ENCODE measurements around the gene CUTA.

Gene CUTA

GRCh38 chr6:33438978-33439594 lies 21.2 kb upstream of the CUTA start:
- no peak for DNase-seq

GRCh38 chr6:33437666-33438065 lies 19.8 kb upstream of the CUTA start:
- DNase-seq: no peak

- DNase-seq: no peak
Observed at GRCh38 chr6:33434961-33435360, 17.1 kb upstream of the CUTA start.

- DNase-seq: no peak
Observed at GRCh38 chr6:33433544-33434191, 15.8 kb upstream of the CUTA start.

GRCh38 chr6:33433001-33433543 lies 15.2 kb upstream of the CUTA start:
- no peak for DNase-seq

- DNase-seq: no peak
Observed at GRCh38 chr6:33432546-33432945, 14.6 kb upstream of the CUTA start.

GRCh38 chr6:33431880-33432541 lies 14.1 kb upstream of the CUTA start:
- no peak for DNase-seq

GRCh38 chr6:33430991-33431879 lies 13.3 kb upstream of the CUTA start:
- peak; percentile 81 to 85 for DNase-seq

GRCh38 chr6:33430334-33430733 lies 12.4 kb upstream of the CUTA start:
- DNase-seq: no peak

- no peak for DNase-seq
Observed at GRCh38 chr6:33429750-33430052, 11.8 kb upstream of the CUTA start.

- no peak for DNase-seq
Observed at GRCh38 chr6:33428966-33429749, 11.3 kb upstream of the CUTA start.

GRCh38 chr6:33428224-33428965 lies 10.5 kb upstream of the CUTA start:
- peak; percentile 68 to 73 for DNase-seq

- DNase-seq: peak; percentile 58 to 71
Observed at GRCh38 chr6:33427585-33428223, 9.8 kb upstream of the CUTA start.

GRCh38 chr6:33426590-33427511 lies 8.9 kb upstream of the CUTA start:
- DNase-seq: peak; percentile 52

GRCh38 chr6:33425668-33426577 lies 8.0 kb upstream of the CUTA start:
- DNase-seq: peak; percentile 88 to 90

- DNase-seq: peak in 1 of 2 experiments; percentile 35
Observed at GRCh38 chr6:33424855-33425667, 7.2 kb upstream of the CUTA start.

GRCh38 chr6:33423777-33424176 lies 5.9 kb upstream of the CUTA start:
- no peak for DNase-seq

- DNase-seq: no peak
Observed at GRCh38 chr6:33421344-33421643, 3.4 kb upstream of the CUTA start.

All from activated T-cell treated with anti-CD3 and anti-CD28 coated beads, Interleukin-2, amount 50 U/mL, for 48 hours (primary cell).